Stimulated activated naive CD8-positive, alpha-beta T cell treated with anti-CD3 and anti-CD28 coated beads, Interleukin-15, Interleukin-2, amounts not matched to agents 100 U/mL and 50 U/mL, for 24 hours (primary cell): ENCODE results near the gene SECISBP2L.

Experiments used
- ATAC-seq: fragments of 150-1000 bp; cut with Tn5 transposase; one replicate; pipeline ENCODE4 v1.10.0; 2021
- DNase-seq: peaks from one replicate; pipeline ENCODE4 v3.0.0; 2021

SECISBP2L gene

GRCh38 chr15:48966595-48967301, 79.5 kb downstream of the SECISBP2L start:
- ATAC-seq (peak; percentile 93), DNase-seq (peak; percentile 38)

- ATAC-seq, result peak; percentile 71
- peak; percentile 57 for DNase-seq
Observed at GRCh38 chr15:48965972-48966371, 80.3 kb downstream of the SECISBP2L start.

GRCh38 chr15:48964898-48965297, 81.3 kb downstream of the SECISBP2L start:
- DNase-seq (no peak), ATAC-seq (no peak)

- DNase-seq, result no peak
- ATAC-seq, result peak; percentile 37
Observed at GRCh38 chr15:48963524-48964113, 82.6 kb downstream of the SECISBP2L start, which contains the start of gene SHC4. Gene SHC4, minus strand, starts transcription at chr15:48963919. Its CDS starts 904 bp downstream, at chr15:48963015.

GRCh38 chr15:48962662-48963523, 83.4 kb downstream of the SECISBP2L start:
- no peak for ATAC-seq
- peak; percentile 28 for DNase-seq

GRCh38 chr15:48955967-48956366, 90.3 kb downstream of the SECISBP2L start:
- no peak for DNase-seq
- ATAC-seq, result no peak

- ATAC-seq, result no peak
- no peak for DNase-seq
Observed at GRCh38 chr15:48955370-48955769, 90.9 kb downstream of the SECISBP2L start.

GRCh38 chr15:48954538-48954937, 91.7 kb downstream of the SECISBP2L start:
- DNase-seq (no peak), ATAC-seq (no peak)

GRCh38 chr15:48946840-48947187, 99.4 kb downstream of the SECISBP2L start:
- DNase-seq (no peak), ATAC-seq (no peak)

GRCh38 chr15:48946074-48946839, 100.0 kb downstream of the SECISBP2L start:
- peak; percentile 93 for ATAC-seq
- no peak for DNase-seq

- no peak for DNase-seq
- ATAC-seq, result no peak
Observed at GRCh38 chr15:48945386-48945785, 100.9 kb downstream of the SECISBP2L start.

- DNase-seq, result no peak
- no peak for ATAC-seq
Observed at GRCh38 chr15:48941904-48942303, 104.3 kb downstream of the SECISBP2L start.

GRCh38 chr15:48940508-48940907, 105.7 kb downstream of the SECISBP2L start:
- peak; percentile 85 for ATAC-seq
- DNase-seq, result no peak

GRCh38 chr15:48939648-48940047, 106.6 kb downstream of the SECISBP2L start:
- ATAC-seq (no peak), DNase-seq (no peak)
